GM12801 (cell line): ENCODE data around the gene ITGB1.

Experiments used
- CTCF ChIP-seq: IDR thresholded peaks from one replicate; pipeline ENCODE4 v1.5.1; 2011; ENCODE audit warnings: control low read depth; ENCODE audit not compliant: insufficient read length; ENCODE audit errors: extremely low read depth

ITGB1 gene

GRCh38 chr10:32911285-32912016 lies 46.6 kb downstream of the ITGB1 start:
- no peak for TF ChIP-seq CTCF

- no peak for TF ChIP-seq CTCF
These were observed 48.6 kb downstream of the ITGB1 start for GRCh38 chr10:32909456-32909855.

GRCh38 chr10:32906595-32906994 lies 51.4 kb downstream of the ITGB1 start:
- TF ChIP-seq CTCF = no peak

- TF ChIP-seq CTCF = no peak
These were observed 52.6 kb downstream of the ITGB1 start for GRCh38 chr10:32905466-32905865.

GRCh38 chr10:32901815-32902214 lies 56.2 kb downstream of the ITGB1 start:
- no peak for TF ChIP-seq CTCF

- no peak for TF ChIP-seq CTCF
These were observed 63.9 kb downstream of the ITGB1 start for GRCh38 chr10:32893916-32894664.

GRCh38 chr10:32893434-32893833 lies 64.6 kb downstream of the ITGB1 start:
- no peak for TF ChIP-seq CTCF
